Measurements from ENCODE around the gene LRRC8E. TPM values are rescaled to one million over a fixed set of nuclear protein-coding genes. Genes with fewer than 3 reads are reported as not detected.

Gene LRRC8E
- total and polyA plus RNA-seq, 2 of the 8 experiments (the other 6 are each of a cell fraction or from before 2014, with no cell fraction given), result 2.7 to 2.9 TPM

DNA sequence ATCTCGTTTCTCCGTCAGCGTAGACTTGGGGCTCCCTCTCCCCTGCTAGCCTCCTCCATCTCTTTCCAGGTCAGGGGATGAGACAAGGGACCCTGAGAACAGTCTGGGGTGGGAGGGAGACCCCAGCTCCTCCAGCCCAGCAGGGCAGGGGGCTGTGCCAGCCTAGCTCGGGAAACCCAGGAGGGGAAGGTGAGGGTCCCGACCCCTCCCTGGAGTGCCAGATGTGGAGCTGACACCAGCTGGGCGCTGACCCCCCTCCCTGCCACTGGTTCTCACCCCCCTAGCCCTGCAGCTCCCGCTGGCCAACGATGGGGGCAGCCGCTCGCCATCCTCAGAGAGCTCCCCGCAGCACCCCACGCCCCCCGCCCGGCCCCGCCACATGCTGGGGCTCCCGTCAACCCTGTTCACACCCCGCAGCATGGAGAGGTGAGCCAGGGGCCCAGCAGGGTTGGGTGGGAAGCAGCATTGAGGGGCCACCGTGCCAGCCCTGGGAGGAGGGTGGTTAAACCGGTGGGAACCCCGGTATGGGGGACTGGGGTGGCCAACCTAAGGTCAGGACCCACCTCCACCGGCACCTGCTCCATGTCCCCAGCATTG lies 21.3 kb downstream of the LRRC8E start (continued):
- TF ChIP-seq SP1 (IDR thresholded peaks at IDR 0.05; ENCODE audit: low read depth, low read length), result no peak
- TF ChIP-seq CEBPB (IDR thresholded peaks at IDR 0.05; ENCODE audit: low read depth, low read length), result no peak

All from H1 (cell line).